ENCODE results near the gene FMR1NB. TPM values are rescaled to one million over a fixed set of nuclear protein-coding genes. Genes with fewer than 3 reads are reported as not detected.

The FMR1NB gene
- total and polyA plus RNA-seq, 10 of the 15 experiments (the other 5 are each of a cell fraction or from before 2014, with no cell fraction given): 0.08 TPM; not detected in 9

- TF ChIP-seq BCL3 (IDR thresholded peaks at IDR 0.05; ENCODE audit: borderline replicate concordance, insufficient read depth, low read depth, low read length, poor library complexity, severe bottlenecking): no peak
- TF ChIP-seq FOS (IDR thresholded peaks at IDR 0.05; ENCODE audit: borderline replicate concordance, extremely low read depth, insufficient read length): no peak
Observed at GRCh38 chrX:147960722-147961121, 20.4 kb upstream of the FMR1NB start (continued).

- Histone ChIP-seq H3K79me2 (ENCODE audit: control insufficient read depth, insufficient read depth, low read length) (no peaks in the 10 kb centered on the region), H4K20me1 (ENCODE audit: control insufficient read depth, insufficient read depth) (no peaks in the 10 kb centered on the region), H3K9me3 (replicated peaks; ENCODE audit: control insufficient read depth, insufficient read depth, low read length) (no peaks in the 10 kb centered on the region), H3K9ac (ENCODE audit: control insufficient read depth, insufficient read depth, low read length) (no peak overlapping the region), H3K4me2 (ENCODE audit: control insufficient read depth, insufficient read depth) (no peak overlapping the region), H3K4me1 (ENCODE audit: control insufficient read depth, insufficient read depth, low read length) (no peaks in the 10 kb centered on the region), H3K4me3 (no peak overlapping the region), H2AFZ (ENCODE audit: control insufficient read depth, low read depth, low read length) (no peak overlapping the region), H3K27ac (ENCODE audit: control insufficient read depth, insufficient read depth) (no peak overlapping the region), H3K27me3 (replicated peaks in 1 of 2; ENCODE audit: control insufficient read depth in 2 of 2, insufficient read depth in 2 of 2, low read length in 1 of 2) (no peaks in the 10 kb centered on the region), H3K36me3 (ENCODE audit: control insufficient read depth in 2 of 2, insufficient read depth in 2 of 2, low read length in 1 of 2) (no peaks in the 10 kb centered on the region)
- 0% methylated on average over 1 of the region's 1 CpG for WGBS (ENCODE audit: insufficient coverage, insufficient replicate concordance, low lambda C conversion rate, missing lambda C conversion rate)
- intact Hi-C loops (cut with micrococcal nuclease; ENCODE audit: unreplicated experiment) (no loop called here), in situ Hi-C loops (cut with MboI) (no loop called here)
- ChIA-PET CTCF (no interaction called here), POLR2A (interaction anchor here (0.6 kb wide), 1 partner anchor 80 kb away, joined by 3 read pairs; no protein-coding TSS in a partner anchor), SMC1A (ENCODE audit: uncharacterized antibody, unreplicated experiment) (no interaction called here), RAD21 (ENCODE audit: unreplicated experiment) (no interaction called here)
- FAIRE-seq (no peak), ATAC-seq (no peak), DNase-seq (ENCODE audit: low read depth, low spot score) (no peak)
- TF ChIP-seq MTA3 (IDR thresholded peaks at IDR 0.05; ENCODE audit: borderline replicate concordance, low read length) (no peak), RELB (IDR thresholded peaks at IDR 0.05; ENCODE audit: low read depth) (no peak)
- BruUV-seq (replicated peaks): no TSS peak
Observed at GRCh38 chrX:147962476-147962875, 18.7 kb upstream of the FMR1NB start.

Data from GM12878 (cell line).